ENCODE results near the gene RNF14.

The RNF14 gene

DNA sequence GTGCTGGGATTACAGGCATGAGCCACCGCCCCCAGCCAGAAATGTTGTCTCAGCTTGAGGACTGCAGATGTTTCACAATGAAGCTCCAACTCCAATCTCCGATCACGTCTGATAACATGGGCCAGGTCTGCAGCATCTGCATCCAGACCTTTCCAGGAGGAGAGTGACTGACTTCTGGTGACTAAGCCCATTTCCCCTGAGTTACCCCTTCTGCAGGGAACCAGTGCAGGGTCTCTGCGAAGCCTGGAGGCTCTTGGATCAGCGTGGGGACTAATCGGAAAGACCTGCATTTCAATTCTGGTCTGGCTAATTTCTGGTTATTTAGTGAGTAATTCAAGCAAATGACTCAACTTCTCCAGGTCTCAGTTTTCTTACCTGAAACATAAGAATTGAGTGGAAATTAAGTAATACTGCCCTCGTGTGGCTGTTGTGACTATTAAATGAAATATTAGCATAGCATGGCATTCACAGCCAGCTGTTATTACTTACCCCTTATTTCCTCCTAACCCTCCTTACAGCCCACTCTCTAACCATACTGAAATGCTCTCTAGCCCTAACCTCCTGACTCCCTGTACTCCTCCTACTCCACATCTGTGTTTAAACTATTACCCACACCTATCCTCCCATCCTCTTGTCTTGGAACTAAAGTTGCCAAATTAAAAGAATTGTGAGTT, 46.1 kb downstream of the RNF14 start (continued):
- TF ChIP-seq, protein P1, sequence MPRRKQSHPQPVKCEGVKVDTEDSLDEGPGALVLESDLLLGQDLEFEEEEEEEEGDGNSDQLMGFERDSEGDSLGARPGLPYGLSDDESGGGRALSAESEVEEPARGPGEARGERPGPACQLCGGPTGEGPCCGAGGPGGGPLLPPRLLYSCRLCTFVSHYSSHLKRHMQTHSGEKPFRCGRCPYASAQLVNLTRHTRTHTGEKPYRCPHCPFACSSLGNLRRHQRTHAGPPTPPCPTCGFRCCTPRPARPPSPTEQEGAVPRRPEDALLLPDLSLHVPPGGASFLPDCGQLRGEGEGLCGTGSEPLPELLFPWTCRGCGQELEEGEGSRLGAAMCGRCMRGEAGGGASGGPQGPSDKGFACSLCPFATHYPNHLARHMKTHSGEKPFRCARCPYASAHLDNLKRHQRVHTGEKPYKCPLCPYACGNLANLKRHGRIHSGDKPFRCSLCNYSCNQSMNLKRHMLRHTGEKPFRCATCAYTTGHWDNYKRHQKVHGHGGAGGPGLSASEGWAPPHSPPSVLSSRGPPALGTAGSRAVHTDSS (tag by site-specific recombination; IDR thresholded peaks at IDR 0.05), result no peak
- TF ChIP-seq KLF8 (tag by site-specific recombination; IDR thresholded peaks at IDR 0.05) (no peak), ZNF341 (tag by site-specific recombination; IDR thresholded peaks at IDR 0.05; ENCODE audit: low read depth) (no peak), ZEB2 (tag by site-specific recombination; IDR thresholded peaks at IDR 0.05) (peak; percentile 44; the same call in 1 of the 2 replicates), ZNF184 (tag by site-specific recombination; IDR thresholded peaks at IDR 0.05) (peak; percentile 34; the same call in 1 of the 2 replicates), ZNF677 (tag by site-specific recombination; IDR thresholded peaks at IDR 0.05) (no peak), ZNF660 (tag by site-specific recombination; IDR thresholded peaks at IDR 0.05) (0 out of 2 replicates have a peak, but pooled peaks have one; percentile 15), ZNF707 (tag by site-specific recombination; IDR thresholded peaks at IDR 0.05) (no peak), ZNF585B (tag by site-specific recombination; IDR thresholded peaks at IDR 0.05) (0 out of 2 replicates have a peak, but pooled peaks have one; percentile 16), HOXA7 (CRISPR knock-in tag; IDR thresholded peaks at IDR 0.05; ENCODE audit: borderline replicate concordance) (no peak), ZNF354C (tag by site-specific recombination; IDR thresholded peaks at IDR 0.05; ENCODE audit: borderline replicate concordance, low read depth) (no peak), ZNF747 (tag by site-specific recombination; IDR thresholded peaks at IDR 0.05) (no peak), ZNF654 (tag by site-specific recombination; IDR thresholded peaks at IDR 0.05; ENCODE audit: low read depth) (peak; percentile 46), ZNF624 (tag by site-specific recombination; IDR thresholded peaks at IDR 0.05) (no peak), IKZF3 (tag by site-specific recombination; IDR thresholded peaks at IDR 0.05) (no peak), ZNF223 (tag by site-specific recombination; IDR thresholded peaks at IDR 0.05) (no peak)
- TF ChIP-seq, protein P2, sequence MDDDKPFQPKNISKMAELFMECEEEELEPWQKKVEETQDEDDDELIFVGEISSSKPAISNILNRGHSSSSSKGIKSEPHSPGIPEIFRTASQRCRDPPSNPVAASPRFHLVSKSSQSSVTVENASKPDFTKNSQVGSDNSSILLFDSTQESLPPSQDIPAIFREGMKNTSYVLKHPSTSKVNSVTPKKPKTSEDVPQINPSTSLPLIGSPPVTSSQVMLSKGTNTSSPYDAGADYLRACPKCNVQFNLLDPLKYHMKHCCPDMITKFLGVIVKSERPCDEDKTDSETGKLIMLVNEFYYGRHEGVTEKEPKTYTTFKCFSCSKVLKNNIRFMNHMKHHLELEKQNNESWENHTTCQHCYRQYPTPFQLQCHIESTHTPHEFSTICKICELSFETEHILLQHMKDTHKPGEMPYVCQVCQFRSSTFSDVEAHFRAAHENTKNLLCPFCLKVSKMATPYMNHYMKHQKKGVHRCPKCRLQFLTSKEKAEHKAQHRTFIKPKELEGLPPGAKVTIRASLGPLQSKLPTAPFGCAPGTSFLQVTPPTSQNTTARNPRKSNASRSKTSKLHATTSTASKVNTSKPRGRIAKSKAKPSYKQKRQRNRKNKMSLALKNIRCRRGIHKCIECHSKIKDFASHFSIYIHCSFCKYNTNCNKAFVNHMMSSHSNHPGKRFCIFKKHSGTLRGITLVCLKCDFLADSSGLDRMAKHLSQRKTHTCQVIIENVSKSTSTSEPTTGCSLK (tag by site-specific recombination; IDR thresholded peaks at IDR 0.05), result no peak
- TF ChIP-seq, protein P3, sequence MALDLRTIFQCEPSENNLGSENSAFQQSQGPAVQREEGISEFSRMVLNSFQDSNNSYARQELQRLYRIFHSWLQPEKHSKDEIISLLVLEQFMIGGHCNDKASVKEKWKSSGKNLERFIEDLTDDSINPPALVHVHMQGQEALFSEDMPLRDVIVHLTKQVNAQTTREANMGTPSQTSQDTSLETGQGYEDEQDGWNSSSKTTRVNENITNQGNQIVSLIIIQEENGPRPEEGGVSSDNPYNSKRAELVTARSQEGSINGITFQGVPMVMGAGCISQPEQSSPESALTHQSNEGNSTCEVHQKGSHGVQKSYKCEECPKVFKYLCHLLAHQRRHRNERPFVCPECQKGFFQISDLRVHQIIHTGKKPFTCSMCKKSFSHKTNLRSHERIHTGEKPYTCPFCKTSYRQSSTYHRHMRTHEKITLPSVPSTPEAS (tag by site-specific recombination; IDR thresholded peaks at IDR 0.05), result no peak

DNA sequence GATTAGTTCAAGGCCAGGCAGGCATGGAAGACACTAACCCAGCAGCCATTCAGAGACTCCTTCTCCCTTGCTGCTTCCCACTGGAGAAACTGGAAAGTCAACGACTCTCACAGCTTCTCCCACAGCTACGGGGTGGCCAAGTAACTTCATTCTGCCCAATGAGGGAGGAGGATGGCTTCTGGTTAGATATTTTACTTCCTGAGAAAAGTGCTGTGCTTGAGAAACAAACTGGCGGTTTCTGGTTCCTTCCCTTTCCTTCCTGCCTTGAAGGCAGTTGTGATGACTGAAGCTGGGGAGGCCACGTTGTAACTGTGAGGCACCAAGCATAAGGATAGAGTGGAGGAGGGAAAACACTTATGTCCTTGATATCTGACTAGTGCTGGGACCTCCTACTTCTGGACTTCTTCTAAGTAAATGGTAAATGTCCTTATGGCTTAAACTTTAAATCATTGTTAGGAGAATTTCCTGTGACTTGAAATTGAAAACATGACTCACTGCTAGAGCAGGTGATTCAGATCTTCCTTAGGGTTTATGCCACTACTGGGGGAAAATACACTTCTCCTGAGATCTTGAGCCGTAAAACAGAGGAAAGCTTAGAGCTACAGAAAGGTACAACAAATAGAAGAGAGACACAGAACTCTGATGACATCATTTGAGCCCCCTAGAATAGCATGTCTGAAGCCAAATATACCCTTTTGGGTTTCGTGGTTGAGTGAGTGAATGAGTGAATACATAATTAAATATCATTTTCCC, 47.1 kb downstream of the RNF14 start:
- TF ChIP-seq ZNF2 (tag by site-specific recombination; IDR thresholded peaks at IDR 0.05), result no peak
- TF ChIP-seq MEIS1 (CRISPR knock-in tag; IDR thresholded peaks at IDR 0.05; ENCODE audit: borderline replicate concordance), result no peak
- TF ChIP-seq ZNF394 (tag by site-specific recombination; IDR thresholded peaks at IDR 0.05; ENCODE audit: borderline replicate concordance), result 0 out of 2 replicates have a peak, but pooled peaks have one; percentile 24
- TF ChIP-seq KLF1 (tag by site-specific recombination; IDR thresholded peaks at IDR 0.05), result no peak
- no peak for TF ChIP-seq ZNF654 (tag by site-specific recombination; IDR thresholded peaks at IDR 0.05; ENCODE audit: low read depth)
- TF ChIP-seq ZNF274 (IDR thresholded peaks at IDR 0.05; ENCODE audit: low read length), result no peak
- TF ChIP-seq ZNF274 (tag by site-specific recombination; IDR thresholded peaks at IDR 0.05; ENCODE audit: borderline replicate concordance), result no peak
- no peak for TF ChIP-seq HOXD13 (CRISPR knock-in tag; IDR thresholded peaks at IDR 0.05; ENCODE audit: borderline replicate concordance)
- TF ChIP-seq ZNF560 (tag by site-specific recombination; IDR thresholded peaks at IDR 0.05; ENCODE audit: borderline replicate concordance), result no peak
- no peak overlapping the region for H3K4me3 ChIP-seq (ENCODE audit: low read depth, low read length)
- ChIA-PET POLR2A (no interaction called here), CTCF (interaction anchor here (0.5 to 5.8 kb wide), 17 partner anchors 9 to 358 kb away, joined by 3 to 43 read pairs (median 3); no protein-coding TSS in a partner anchor)
- H3K27ac ChIP-seq (ENCODE audit: extremely low read depth, low read depth, low read length), result no peak overlapping the region
- H3K9me3 ChIP-seq (ENCODE audit: control insufficient read depth, insufficient read depth, low read depth, low read length), result no peaks in the 10 kb centered on the region
- peaks cover 0 to 9% of the 10 kb centered on the region in 2 experiments; a peak in 1 of 3 replicates for H3K36me3 ChIP-seq (ENCODE audit: control insufficient read depth in 2 of 2, insufficient read depth in 1 of 2, low read length in 2 of 2)
- no peaks in the 10 kb centered on the region for H3K4me1 ChIP-seq (ENCODE audit: control insufficient read depth, insufficient read depth, low read length)

All from HEK293 (cell line).